Measurements from ENCODE around the gene EXOC3.

DNA sequence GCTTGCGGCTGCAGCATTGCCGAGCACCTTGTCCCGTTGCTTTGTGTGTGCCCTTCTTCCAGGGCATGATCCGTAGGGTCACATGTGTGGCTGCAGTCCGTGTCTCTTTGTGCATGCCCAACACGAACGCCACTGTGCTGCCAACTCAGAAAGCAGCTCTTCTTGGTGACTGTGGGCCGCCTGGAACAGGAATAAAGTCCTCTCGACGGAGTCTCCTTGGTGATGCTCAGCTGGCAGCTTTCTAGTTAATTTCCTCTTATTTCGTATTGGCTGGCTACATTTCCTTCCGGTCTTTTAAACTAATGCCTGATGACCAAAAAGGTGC lies 5.8 kb downstream of the EXOC3 start:
- TF ChIP-seq, protein P1, sequence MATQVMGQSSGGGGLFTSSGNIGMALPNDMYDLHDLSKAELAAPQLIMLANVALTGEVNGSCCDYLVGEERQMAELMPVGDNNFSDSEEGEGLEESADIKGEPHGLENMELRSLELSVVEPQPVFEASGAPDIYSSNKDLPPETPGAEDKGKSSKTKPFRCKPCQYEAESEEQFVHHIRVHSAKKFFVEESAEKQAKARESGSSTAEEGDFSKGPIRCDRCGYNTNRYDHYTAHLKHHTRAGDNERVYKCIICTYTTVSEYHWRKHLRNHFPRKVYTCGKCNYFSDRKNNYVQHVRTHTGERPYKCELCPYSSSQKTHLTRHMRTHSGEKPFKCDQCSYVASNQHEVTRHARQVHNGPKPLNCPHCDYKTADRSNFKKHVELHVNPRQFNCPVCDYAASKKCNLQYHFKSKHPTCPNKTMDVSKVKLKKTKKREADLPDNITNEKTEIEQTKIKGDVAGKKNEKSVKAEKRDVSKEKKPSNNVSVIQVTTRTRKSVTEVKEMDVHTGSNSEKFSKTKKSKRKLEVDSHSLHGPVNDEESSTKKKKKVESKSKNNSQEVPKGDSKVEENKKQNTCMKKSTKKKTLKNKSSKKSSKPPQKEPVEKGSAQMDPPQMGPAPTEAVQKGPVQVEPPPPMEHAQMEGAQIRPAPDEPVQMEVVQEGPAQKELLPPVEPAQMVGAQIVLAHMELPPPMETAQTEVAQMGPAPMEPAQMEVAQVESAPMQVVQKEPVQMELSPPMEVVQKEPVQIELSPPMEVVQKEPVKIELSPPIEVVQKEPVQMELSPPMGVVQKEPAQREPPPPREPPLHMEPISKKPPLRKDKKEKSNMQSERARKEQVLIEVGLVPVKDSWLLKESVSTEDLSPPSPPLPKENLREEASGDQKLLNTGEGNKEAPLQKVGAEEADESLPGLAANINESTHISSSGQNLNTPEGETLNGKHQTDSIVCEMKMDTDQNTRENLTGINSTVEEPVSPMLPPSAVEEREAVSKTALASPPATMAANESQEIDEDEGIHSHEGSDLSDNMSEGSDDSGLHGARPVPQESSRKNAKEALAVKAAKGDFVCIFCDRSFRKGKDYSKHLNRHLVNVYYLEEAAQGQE (IDR thresholded peaks at IDR 0.05; ENCODE audit: low read depth, low read length) = no peak
- TF ChIP-seq SPI1 (IDR thresholded peaks at IDR 0.05; ENCODE audit: borderline replicate concordance, insufficient read depth, low read depth, low read length) = no peak
- no peak for TF ChIP-seq CHD2 (IDR thresholded peaks at IDR 0.05; ENCODE audit: borderline replicate concordance, low read depth, low read length)
- TF ChIP-seq SMAD5 (IDR thresholded peaks at IDR 0.05; ENCODE audit: low read depth) = no peak
- TF ChIP-seq, protein P2, sequence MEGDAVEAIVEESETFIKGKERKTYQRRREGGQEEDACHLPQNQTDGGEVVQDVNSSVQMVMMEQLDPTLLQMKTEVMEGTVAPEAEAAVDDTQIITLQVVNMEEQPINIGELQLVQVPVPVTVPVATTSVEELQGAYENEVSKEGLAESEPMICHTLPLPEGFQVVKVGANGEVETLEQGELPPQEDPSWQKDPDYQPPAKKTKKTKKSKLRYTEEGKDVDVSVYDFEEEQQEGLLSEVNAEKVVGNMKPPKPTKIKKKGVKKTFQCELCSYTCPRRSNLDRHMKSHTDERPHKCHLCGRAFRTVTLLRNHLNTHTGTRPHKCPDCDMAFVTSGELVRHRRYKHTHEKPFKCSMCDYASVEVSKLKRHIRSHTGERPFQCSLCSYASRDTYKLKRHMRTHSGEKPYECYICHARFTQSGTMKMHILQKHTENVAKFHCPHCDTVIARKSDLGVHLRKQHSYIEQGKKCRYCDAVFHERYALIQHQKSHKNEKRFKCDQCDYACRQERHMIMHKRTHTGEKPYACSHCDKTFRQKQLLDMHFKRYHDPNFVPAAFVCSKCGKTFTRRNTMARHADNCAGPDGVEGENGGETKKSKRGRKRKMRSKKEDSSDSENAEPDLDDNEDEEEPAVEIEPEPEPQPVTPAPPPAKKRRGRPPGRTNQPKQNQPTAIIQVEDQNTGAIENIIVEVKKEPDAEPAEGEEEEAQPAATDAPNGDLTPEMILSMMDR (IDR thresholded peaks at IDR 0.05 in 2 of 3, conservative IDR thresholded peaks at IDR 0.05 in 1 of 3; ENCODE audit: control insufficient read depth in 2 of 3, extremely low read depth in 1 of 3, insufficient read depth in 1 of 3, low read depth in 3 of 3, low read length in 3 of 3) = no peak
- no peak for TF ChIP-seq HDAC6 (IDR thresholded peaks at IDR 0.05; ENCODE audit: unreplicated experiment)
- no peak for TF ChIP-seq SP1 (IDR thresholded peaks at IDR 0.05; ENCODE audit: low read depth, low read length)
- no peak for TF ChIP-seq CBX5 (IDR thresholded peaks at IDR 0.05; ENCODE audit: low read depth)
- TF ChIP-seq EZH2 (IDR thresholded peaks at IDR 0.05; ENCODE audit: borderline replicate concordance, control insufficient read depth, low read depth, low read length) = no peak
- no peak for TF ChIP-seq POLR2A (IDR thresholded peaks at IDR 0.05; ENCODE audit: low read depth, low read length)
- no peak for TF ChIP-seq EP300 (IDR thresholded peaks at IDR 0.05; ENCODE audit: borderline replicate concordance in 1 of 2, control insufficient read depth in 1 of 2, low read depth in 2 of 2, low read length in 2 of 2)
- no peak for TF ChIP-seq RAD21 (IDR thresholded peaks at IDR 0.05; ENCODE audit: insufficient read depth, low read depth, low read length)
- TF ChIP-seq NRF1 (conservative IDR thresholded peaks at IDR 0.05; ENCODE audit: low read depth, low read length) = no peak
- no peak for TF ChIP-seq RAD51 (IDR thresholded peaks at IDR 0.05)
